ENCODE measurements around the gene GTF3A.

DNA sequence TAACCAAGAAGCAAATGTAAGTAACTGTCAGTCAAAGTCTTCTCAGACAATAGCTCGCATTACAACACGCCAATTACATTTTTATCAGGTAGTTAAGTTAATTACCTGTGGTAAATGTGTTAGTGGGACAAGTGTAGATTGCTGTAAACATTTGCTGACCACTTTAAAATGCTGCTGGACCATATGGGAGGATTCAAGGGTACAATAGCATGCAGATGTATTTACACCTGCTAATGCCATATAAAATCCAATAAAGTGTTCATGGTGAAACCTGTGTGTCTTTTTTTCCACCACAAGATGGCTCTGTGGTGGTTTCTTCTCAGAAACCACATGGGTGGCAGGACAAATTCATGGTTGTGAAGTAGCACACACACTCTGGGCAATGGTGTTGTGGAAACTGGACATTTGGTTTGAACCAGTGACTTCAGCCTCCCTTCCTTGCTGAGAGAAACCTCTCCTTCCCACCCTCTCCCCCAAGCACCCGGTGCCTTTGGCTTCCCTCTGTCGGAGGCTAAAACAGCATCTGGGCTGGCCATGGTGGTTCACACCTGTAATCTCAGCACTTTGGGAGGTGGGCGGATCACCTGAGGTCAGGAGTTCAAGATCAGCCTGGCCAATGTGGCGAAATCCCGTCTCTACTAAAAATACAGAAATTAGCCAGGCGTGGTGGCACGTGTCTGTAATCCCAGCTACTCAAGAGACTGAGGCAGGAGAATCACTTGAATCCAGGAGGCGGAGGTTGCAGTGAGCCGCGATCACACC is 18.1 kb upstream of the GTF3A start:
- TF ChIP-seq JUN (IDR thresholded peaks at IDR 0.05; ENCODE audit: borderline replicate concordance, insufficient read depth, insufficient read length, low read depth) (no peak), EZH2 (IDR thresholded peaks at IDR 0.05; ENCODE audit: borderline replicate concordance, low read depth, low read length, severe bottlenecking) (no peak), POLR2A (IDR thresholded peaks at IDR 0.05; ENCODE audit: low read depth, low read length) (no peak), GATA2 (IDR thresholded peaks at IDR 0.05; ENCODE audit: insufficient read depth, insufficient read length, low read depth, low read length) (no peak)
- TF ChIP-seq, protein P1, sequence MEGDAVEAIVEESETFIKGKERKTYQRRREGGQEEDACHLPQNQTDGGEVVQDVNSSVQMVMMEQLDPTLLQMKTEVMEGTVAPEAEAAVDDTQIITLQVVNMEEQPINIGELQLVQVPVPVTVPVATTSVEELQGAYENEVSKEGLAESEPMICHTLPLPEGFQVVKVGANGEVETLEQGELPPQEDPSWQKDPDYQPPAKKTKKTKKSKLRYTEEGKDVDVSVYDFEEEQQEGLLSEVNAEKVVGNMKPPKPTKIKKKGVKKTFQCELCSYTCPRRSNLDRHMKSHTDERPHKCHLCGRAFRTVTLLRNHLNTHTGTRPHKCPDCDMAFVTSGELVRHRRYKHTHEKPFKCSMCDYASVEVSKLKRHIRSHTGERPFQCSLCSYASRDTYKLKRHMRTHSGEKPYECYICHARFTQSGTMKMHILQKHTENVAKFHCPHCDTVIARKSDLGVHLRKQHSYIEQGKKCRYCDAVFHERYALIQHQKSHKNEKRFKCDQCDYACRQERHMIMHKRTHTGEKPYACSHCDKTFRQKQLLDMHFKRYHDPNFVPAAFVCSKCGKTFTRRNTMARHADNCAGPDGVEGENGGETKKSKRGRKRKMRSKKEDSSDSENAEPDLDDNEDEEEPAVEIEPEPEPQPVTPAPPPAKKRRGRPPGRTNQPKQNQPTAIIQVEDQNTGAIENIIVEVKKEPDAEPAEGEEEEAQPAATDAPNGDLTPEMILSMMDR (IDR thresholded peaks at IDR 0.05; ENCODE audit: extremely low read depth in 1 of 2, insufficient read depth in 1 of 2, low read depth in 1 of 2, low read length in 2 of 2): peak; percentile 31 to 42
